GM21786 (cell line): Measurements from ENCODE around the gene RAD21L1.

ENCODE experiments used
- ATAC-seq: cut with Tn5 transposase; IDR thresholded peaks from one replicate; pipeline ENCODE4 v1.9.1; 2021; ENCODE audit not compliant: unreplicated experiment

Gene RAD21L1

DNA sequence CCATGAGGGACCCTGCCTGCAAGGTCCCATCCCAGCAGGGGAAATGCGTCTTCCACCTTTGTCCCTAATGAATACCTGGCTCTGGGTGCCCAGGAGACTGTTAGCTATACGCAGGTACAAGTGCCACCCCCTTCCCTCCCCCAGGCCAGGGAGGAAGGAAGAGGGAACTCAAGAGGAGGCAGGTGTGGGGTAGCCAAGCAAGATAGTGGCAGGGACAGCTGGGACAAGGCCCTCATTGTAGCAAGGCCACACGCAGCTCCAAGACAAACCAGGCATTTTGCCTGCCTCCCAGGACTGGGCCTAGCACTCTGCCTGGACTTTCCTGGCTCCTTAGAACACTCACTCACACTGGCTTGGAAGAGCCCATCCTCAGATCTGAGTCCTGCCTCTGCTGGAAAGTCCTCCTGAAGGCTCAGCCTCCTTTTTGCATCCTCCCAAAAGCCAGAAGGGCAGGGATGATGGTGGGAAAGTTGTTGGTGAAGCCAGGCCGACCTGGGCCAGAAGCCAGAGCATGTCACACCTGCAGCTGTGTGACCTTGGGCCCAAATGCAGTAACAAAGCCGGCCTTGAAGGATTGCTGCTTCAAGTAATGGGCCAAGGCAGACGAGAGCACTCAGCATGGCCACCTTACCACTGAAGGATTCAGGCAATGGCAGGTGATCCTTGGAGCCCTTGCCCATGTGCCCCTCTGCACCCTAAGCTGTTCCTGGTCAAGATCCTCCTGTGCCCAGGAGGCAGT lies 68.0 kb downstream of the RAD21L1 start:
- no peak for ATAC-seq

DNA sequence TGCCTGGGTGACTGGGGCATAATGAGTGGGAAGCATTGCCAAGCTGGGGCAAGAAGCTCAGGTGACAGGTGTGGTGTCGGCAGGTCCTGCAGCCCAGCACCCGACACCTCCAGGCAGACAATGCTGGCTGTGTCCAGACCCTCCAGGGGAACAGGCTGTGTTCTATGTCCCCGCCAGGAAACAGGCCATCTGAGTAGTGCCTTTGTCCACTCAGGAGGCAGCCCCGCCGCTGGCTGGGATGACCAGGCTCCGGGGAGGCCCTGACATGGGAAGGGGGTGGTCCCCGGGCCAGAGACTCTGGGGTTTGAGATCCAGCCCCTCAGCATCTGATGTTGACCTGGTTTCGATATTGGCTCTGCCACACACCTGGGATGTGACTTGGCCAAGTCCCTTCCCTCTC lies 68.7 kb downstream of the RAD21L1 start:
- no peak for ATAC-seq

DNA sequence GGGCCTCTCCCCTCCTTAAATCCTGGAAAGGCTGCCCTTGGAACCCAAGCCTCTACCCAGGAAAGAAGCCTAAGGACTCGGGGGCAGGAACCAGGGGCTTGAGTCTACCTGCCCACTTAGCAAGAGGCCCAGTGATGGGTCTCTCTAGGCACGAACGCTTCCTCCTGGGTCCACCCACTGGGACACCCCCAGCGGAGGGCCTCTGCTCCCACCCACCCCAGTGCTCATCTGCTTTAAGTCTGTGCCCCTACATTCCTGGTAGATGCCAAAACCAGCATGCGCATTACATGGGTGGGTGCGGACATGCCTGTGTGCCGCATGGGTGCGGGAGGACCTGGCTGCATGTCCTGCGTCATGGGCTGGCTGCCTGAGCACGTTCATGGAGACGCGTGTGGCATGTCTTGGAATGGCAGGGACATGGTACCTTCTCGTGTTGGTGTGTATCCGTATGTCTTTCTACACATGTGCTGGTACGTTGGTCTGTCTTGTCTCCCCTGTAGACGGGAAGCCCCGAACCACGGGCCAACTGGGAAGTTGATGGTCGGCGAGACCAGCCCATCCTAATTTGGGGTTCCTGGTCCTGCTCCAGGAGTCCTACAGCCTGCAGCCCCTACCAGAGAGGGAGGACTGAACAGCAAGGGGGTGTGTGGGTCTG lies 69.6 kb downstream of the RAD21L1 start:
- ATAC-seq = no peak

DNA sequence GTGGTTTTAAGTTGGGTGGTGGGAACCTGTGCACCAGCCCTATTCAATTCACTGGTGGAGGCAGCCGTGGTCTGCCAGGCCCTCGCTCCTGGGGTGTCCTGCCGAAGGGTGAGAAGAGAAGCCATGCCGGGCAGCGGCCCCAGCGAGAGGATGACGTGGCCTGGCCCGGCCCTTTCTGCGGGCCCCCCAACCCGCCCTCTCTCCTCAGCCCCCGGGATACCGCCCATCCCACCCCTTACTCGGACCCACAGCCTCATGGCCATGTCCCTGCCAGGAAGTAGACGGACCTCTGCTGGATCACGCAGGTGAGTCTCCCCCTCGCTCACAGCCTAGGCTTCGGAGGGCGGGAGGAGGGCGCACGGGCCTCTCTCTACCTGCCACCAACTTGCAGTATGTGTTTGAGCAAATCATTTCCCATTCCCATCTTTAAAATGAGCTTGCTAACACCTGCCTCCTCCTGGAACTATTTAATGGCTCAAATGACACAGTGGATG lies 70.3 kb downstream of the RAD21L1 start:
- ATAC-seq = no peak

DNA sequence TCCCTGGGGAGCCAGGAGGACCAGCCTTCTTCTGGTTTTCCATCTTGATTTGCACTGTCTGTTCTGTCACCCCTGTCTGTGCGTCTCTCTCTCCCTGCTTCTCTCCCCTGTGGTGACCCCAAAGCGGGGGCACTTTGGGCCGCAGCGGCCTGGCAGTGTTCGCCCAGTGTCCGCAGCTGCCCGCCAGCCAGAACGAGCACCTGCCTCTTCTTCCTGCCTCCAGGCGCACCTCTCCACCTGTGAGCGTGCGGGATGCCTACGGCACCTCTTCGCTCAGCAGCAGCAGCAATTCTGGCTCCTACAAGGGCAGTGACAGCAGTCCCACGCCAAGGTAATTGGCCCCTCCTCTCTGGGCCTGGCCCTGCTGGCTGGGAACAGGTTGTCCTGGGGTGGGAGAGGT lies 71.1 kb downstream of the RAD21L1 start:
- ATAC-seq = no peak

DNA sequence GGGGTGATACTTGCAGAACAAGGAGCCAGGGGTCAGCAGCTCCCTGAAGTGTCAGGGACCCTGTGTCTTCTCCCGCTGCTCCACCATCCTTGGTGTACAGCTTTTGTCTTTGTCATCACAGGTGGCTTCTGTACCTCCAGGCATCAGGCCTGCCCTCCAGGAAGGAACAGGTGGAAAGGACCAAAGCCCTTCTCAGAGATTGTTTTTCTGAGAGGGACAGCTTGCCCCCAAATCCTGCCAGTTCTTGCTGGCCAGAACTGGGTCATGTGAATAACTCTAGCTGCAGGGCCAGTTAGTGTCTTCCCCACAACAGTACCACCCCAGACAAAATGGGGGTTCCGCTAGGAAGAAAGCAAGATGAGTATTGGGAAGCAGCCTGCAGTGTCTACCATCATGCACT lies 71.6 kb downstream of the RAD21L1 start:
- no peak for ATAC-seq

DNA sequence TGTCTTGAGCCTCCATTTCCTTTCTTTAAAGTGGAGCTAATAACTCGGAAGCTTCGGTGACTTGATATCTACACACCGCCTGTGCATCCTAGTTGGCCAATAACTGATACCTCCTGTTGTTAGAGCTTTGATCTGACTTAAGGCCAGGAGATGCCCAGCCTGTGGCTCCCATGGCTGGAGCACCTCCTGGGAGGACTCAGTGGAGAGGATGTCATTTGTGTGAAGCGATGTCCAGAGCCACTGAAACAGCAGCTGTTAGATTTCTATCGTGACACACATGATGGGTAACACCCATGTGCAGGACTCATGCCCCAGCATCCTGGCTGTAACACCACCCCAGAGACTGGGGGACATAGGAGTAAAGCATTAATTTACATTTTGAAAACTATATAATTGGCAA lies 72.3 kb downstream of the RAD21L1 start:
- ATAC-seq = no peak

DNA sequence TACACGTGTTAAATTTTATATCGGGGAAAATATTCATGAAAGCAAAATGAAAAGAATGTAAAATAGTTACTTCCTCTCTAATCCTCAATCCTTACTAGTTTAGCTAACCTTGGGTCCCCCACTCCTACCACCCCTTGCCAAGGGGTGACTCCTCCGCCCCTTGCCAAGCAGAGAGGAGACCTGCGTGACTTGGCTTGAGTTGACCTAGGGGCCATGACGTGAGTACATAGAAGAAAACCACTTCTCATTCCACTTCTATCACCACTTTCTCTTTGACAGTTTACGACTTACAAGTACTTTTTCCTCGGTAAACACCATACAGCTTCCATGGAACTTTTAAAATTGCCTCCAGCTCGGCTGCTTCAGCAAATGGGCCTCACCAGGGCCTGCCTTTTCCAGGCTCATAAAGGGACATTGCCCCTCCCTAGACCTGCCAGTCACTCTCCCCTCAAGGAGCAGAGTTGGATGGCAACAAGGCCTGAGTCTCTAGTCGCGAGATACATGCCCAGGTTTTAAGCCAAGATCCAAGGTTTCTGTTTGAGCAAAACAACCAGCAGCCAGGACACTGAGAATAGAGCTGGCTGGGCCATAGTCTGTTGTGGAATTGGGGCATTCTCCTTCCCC lies 73.2 kb downstream of the RAD21L1 start:
- ATAC-seq = no peak

DNA sequence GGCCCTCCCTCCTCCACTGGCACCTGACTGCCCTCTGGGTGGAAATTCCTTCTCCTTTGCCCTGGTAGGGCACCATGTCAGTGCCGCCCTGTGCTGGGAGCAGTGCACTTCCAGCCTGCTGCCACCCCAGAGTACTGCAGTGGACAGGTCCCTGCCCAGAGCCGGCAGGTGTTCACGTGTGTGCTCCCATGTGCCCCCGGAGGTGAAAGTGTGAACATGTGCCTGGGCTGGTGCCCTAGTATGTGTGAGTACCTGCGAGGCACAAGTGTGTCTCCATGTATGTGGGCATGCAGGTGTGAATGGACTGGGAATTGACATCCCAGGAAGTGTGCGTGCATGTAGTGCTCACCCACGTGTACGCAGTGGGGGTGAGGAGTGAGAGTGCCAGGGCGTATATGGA lies 73.7 kb downstream of the RAD21L1 start:
- ATAC-seq = no peak

DNA sequence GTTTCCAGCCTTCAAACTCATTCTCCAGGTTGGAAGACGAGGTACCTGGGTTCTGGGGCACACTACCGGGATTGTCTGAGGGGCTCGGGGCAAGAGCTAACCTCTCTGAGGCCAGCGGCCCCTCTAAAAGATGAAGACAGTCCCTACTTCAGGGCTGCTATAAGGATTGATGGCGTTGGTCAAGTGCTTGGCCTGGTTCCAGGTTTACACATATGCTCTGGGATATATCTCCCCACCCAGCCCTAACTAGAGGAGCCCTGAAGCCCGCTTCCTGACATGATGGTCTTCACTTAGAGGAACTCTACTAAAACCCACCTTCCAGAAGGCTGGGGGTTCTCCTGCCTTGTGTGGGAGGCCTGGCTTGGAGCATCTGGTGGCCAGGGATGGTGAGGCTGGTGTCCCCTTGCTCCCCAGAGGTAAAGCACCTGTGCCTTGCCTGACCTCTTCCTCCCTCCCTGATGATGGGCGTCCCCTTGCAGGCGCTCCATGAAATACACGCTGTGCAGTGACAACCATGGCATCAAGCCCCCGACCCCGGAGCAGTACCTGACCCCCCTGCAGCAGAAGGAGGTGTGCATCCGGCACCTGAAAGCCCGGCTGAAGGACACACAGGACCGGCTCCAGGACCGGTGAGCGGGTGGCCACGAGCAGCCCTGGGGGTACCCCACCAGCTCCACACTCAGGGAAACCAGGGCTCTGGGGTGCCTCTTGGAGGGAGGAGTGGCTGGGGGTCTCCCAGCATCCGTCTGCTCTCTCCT lies 74.4 kb downstream of the RAD21L1 start:
- no peak for ATAC-seq

DNA sequence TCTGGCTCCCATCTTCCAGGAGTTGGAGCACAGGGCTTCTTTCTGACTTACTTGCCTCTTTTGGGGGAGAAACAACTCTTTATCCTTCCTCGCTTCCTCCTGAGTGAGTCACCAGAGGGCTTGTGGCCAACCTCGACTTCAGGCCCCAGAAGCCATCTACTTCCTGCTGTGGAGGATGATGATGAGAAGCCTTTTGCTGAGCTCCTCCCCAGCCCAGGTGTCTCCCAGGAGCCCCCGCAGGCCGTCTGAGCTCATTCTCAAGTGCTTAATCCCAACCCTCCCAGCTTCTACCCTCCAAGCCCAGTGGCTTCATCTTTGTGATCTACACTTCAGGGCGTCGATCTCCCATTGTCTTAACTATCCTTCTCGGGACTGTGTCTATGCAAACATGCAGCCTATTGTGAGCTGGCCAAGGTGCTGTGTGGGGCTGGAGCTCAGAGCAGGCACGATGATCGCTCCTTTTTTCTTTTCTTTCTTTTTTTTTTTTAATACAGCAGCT lies 75.2 kb downstream of the RAD21L1 start:
- no peak for ATAC-seq

DNA sequence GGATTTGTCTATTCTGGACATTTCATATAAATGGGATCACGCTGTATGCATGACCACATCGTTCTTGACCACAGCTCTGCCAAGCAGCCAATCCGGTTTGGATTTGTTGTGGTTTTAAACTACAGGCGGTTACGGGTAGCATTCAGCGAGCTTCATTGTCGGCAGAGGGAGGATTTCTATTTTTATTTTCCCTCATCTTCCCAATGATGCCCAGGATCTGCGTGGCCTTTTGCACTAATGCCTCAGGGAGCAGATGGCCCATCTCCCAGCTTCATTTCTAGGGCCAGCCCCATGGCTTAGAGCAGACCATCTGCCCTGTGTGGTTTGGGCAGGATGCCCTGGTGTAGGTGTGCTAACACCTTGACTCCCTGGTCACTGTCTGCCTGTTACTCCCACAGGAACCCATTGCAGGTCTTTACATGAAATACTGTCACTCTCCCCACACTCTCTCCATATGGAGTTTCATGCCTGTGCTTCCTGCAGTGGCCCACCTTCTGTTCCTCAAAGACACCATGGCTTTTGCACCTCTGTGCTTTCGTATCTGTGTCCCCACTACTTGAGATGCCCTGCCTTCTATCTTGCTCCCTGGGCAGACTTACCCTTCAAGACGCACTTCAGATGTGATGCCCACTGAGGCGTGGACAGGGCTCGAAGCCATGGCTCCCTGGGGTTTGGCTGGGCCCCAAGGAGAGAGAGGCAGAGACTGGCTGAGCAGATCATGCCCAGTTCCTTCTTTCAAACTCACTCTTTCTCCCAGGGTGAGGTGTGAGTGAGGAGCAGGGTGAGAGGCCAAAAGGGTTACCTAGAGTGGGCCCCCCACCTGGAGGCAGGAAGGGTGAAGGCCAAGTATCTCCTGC lies 77.1 kb downstream of the RAD21L1 start:
- ATAC-seq = no peak

DNA sequence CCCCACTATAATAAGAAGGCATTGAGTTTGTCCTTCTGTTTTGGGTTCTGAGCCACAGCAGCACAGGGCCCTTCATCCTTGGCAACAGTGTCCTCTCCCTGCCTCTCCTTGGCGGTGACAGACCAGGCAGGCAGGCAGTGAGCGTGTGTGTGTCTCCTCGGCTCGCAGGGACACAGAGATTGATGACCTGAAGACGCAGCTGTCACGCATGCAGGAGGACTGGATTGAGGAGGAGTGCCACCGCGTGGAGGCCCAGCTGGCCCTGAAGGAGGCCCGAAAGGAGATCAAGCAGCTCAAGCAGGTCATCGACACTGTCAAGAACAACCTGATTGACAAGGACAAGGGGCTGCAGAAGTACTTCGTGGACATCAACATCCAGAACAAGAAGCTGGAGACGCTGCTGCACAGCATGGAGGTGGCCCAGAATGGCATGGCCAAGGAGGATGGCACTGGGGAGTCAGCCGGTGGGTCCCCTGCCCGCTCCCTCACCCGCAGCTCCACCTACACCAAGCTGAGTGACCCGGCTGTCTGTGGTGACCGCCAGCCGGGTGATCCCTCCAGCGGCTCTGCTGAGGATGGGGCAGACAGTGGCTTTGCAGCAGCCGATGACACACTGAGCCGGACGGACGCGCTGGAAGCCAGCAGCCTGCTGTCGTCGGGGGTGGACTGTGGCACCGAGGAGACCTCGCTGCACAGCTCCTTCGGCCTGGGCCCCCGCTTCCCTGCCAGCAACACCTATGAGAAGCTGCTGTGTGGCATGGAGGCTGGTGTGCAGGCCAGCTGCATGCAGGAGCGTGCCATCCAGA lies 79.1 kb downstream of the RAD21L1 start:
- no peak for ATAC-seq
